Transverse colon (tissue), 4 donors: ENCODE data around the gene MAP9.

Experiments used
- EP300 ChIP-seq: sonication (generic); formaldehyde crosslinking; IDR thresholded peaks from one replicate; pipeline ENCODE4 v1.6.1; 2017; ENCODE audit warnings: antibody characterized with exemption, low read depth
- POLR2A ChIP-seq: fragments of 450-650 bp; IDR thresholded peaks from one replicate; pipeline ENCODE4 v1.6.1; 2016; ENCODE audit warnings: antibody characterized with exemption, mild to moderate bottlenecking, moderate library complexity
- POLR2AphosphoS5 ChIP-seq, 3 donors: sonication (generic); formaldehyde crosslinking; IDR thresholded peaks; one replicate each; pipeline ENCODE4 v1.6.1; 2016; ENCODE audit warnings: antibody characterized with exemption in 3 of 3
- TF ChIP-seq, protein P1 (sequence below), 5 experiments: fragments of 200-600 bp in 3 of 5; fragments of 450-650 bp in 2 of 5; sonication (generic) in 3 of 5; IDR thresholded peaks; 1 replicate in 2 of 5; 2 replicates in 3 of 5; pipeline ENCODE4 v1.5.1; 2016 to 2017; ENCODE audit warnings: antibody characterized with exemption in 5 of 5, inconsistent platforms in 3 of 5, mild to moderate bottlenecking in 2 of 5, moderate library complexity in 1 of 5

DNA sequence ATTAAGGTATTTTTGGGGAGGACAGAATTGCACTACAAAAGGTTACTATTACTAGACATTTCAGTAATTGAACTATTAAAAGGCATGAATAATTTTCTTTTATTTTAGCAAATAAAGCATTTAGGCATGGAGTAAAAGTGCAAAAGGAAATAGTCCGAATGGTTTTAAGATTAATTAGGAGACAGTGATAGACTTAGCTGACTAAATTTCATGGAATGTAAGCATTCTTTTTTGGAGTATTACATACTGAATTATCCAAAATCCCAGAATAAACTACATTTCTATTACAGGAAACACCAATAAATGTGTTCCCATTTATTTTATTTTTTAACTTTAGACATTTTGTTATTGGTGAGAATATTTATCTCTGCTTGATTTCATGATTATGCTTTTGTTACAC is 30.7 kb upstream of the MAP9 start:
- TF ChIP-seq, protein P1, sequence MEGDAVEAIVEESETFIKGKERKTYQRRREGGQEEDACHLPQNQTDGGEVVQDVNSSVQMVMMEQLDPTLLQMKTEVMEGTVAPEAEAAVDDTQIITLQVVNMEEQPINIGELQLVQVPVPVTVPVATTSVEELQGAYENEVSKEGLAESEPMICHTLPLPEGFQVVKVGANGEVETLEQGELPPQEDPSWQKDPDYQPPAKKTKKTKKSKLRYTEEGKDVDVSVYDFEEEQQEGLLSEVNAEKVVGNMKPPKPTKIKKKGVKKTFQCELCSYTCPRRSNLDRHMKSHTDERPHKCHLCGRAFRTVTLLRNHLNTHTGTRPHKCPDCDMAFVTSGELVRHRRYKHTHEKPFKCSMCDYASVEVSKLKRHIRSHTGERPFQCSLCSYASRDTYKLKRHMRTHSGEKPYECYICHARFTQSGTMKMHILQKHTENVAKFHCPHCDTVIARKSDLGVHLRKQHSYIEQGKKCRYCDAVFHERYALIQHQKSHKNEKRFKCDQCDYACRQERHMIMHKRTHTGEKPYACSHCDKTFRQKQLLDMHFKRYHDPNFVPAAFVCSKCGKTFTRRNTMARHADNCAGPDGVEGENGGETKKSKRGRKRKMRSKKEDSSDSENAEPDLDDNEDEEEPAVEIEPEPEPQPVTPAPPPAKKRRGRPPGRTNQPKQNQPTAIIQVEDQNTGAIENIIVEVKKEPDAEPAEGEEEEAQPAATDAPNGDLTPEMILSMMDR (IDR thresholded peaks at IDR 0.05) = no peak
- no peak for TF ChIP-seq EP300
- no peak for TF ChIP-seq POLR2AphosphoS5 (IDR thresholded peaks at IDR 0.05)
- TF ChIP-seq POLR2A = no peak
